Caco-2 (cell line): ENCODE results near the gene ZNF839. TPM values are rescaled to one million over a fixed set of nuclear protein-coding genes. Genes with fewer than 3 reads are reported as not detected.

ENCODE experiments used
- BruUV-seq: library from RNA; stranded (reverse); fragments of 400-500 nt; replicated peaks from 2 replicates; lab custom pipeline; 2021; lab: Mats Ljungman, UMichigan
- CTCF ChIA-PET: fragments of 300-600 bp; sonication (Branson Sonifier 250); formaldehyde crosslinking; loops from one replicate; lab custom pipeline; 2022; ENCODE audit warnings: antibody characterized with exemption; lab: Charles Lee
- POLR2A ChIA-PET: fragments of 300-600 bp; sonication (Branson Sonifier 250); formaldehyde crosslinking; loops from one replicate; lab custom pipeline; 2022; ENCODE audit warnings: antibody characterized with exemption; lab: Charles Lee
- DNase-seq, 2 experiments: peaks; one replicate each; pipeline versions ENCODE4 v3.0.0 to v3.0.0-alpha.2; 2020 to 2022
- H3K27me3 ChIP-seq: replicated peaks from 2 replicates; pipeline ENCODE4 v1.6.0; 2011; ENCODE audit warnings: low read length; ENCODE audit not compliant: control insufficient read depth, insufficient read depth
- H3K36me3 ChIP-seq: 2 replicates; pipeline ENCODE4 v1.5.1; 2011; ENCODE audit warnings: low read length; ENCODE audit not compliant: control insufficient read depth, insufficient read depth
- H3K4me1 ChIP-seq: fragments of 250-450 bp; sonication (Bioruptor Pico); 2 replicates; pipeline ENCODE4 v1.5.1; 2020; ENCODE audit warnings: mild to moderate bottlenecking
- H3K4me3 ChIP-seq: 2 replicates; pipeline ENCODE4 v1.5.1; 2011; ENCODE audit warnings: low read depth, mild to moderate bottlenecking, control low read depth, low read length
- H3K9me3 ChIP-seq: fragments of 250-450 bp; sonication (Bioruptor Pico); 2 replicates; pipeline ENCODE4 v1.5.1; 2020; ENCODE audit warnings: mild to moderate bottlenecking, moderate library complexity
- H3K27ac Mint-ChIP-seq: one replicate; pipeline ENCODE4 v1.8.0; 2022; ENCODE audit warnings: mixed read lengths; ENCODE audit not compliant: unreplicated experiment
- H3K27me3 Mint-ChIP-seq: one replicate; pipeline ENCODE4 v1.8.0; 2022; ENCODE audit warnings: mixed read lengths; ENCODE audit not compliant: insufficient read depth, unreplicated experiment
- H3K36me3 Mint-ChIP-seq: one replicate; pipeline ENCODE4 v1.8.0; 2022; ENCODE audit warnings: mild to moderate bottlenecking, mixed read lengths; ENCODE audit not compliant: insufficient read depth, unreplicated experiment
- H3K4me1 Mint-ChIP-seq: one replicate; pipeline ENCODE4 v1.8.0; 2022; ENCODE audit warnings: low read depth, mixed read lengths; ENCODE audit not compliant: unreplicated experiment
- H3K4me3 Mint-ChIP-seq: one replicate; pipeline ENCODE4 v1.8.0; 2022; ENCODE audit warnings: mild to moderate bottlenecking, moderate library complexity, mixed read lengths; ENCODE audit not compliant: unreplicated experiment
- H3K9me3 Mint-ChIP-seq: one replicate; pipeline ENCODE4 v1.8.0; 2022; ENCODE audit warnings: mixed read lengths; ENCODE audit not compliant: unreplicated experiment
- CTCF ChIP-seq, 2 experiments: fragments of 200-600 bp in 1 of 2; IDR thresholded peaks; 1 replicate in 1 of 2; 2 replicates in 1 of 2; pipeline versions ENCODE4 v1.5.1 to v1.8.0; 2011 to 2022; ENCODE audit warnings: antibody characterized with exemption in 1 of 2, control low read depth in 1 of 2, inconsistent platforms in 1 of 2, low read depth in 1 of 2, low read length in 1 of 2, mild to moderate bottlenecking in 1 of 2, moderate library complexity in 1 of 2; ENCODE audit not compliant: insufficient read depth in 1 of 2, severe bottlenecking in 1 of 2, unreplicated experiment in 1 of 2
- intact Hi-C: fragments of 100-400 bp; cut with micrococcal nuclease; formaldehyde crosslinking; loops from one replicate; pipeline ENCODE4 v1.10.0; 2022; ENCODE audit not compliant: unreplicated experiment
- total RNA-seq: library from RNA; stranded (reverse); gene quantifications from 2 replicates; pipeline ENCODE4 v1.2.3, GENCODE V29; 2022

ZNF839 gene
- total RNA-seq, 1 experiment from 2014 or later = 11.9 TPM

- CTCF ChIA-PET = no interaction called here
- no peaks in the 10 kb centered on the region for H3K36me3 ChIP-seq
- no peaks in the 10 kb centered on the region for H3K9me3 ChIP-seq
- intact Hi-C loops = no loop called here
- no TSS peak for BruUV-seq
- no peaks in the 10 kb centered on the region for H3K9me3 Mint-ChIP-seq
- no peak for TF ChIP-seq CTCF (IDR thresholded peaks at IDR 0.05; ENCODE audit: insufficient read depth in 1 of 2, low read depth in 1 of 2, low read length in 1 of 2, severe bottlenecking in 1 of 2, unreplicated experiment in 1 of 2)
- H3K27me3 Mint-ChIP-seq = no peaks in the 10 kb centered on the region
- H3K4me1 ChIP-seq = no peaks in the 10 kb centered on the region
- no peak overlapping the region for H3K4me3 ChIP-seq
- H3K27ac Mint-ChIP-seq = no peak overlapping the region
- peaks cover 16% of the 10 kb centered on the region for H3K36me3 Mint-ChIP-seq
- POLR2A ChIA-PET = no interaction called here
- H3K4me1 Mint-ChIP-seq = no peaks in the 10 kb centered on the region
- no peak for DNase-seq
- no peak overlapping the region for H3K4me3 Mint-ChIP-seq
- H3K27me3 ChIP-seq = no peaks in the 10 kb centered on the region
Measured at GRCh38 chr14:102360388-102360787, 40.8 kb downstream of the ZNF839 start.

- POLR2A ChIA-PET = interaction anchor here (0.9 kb wide), 1 partner anchor 40 kb away, joined by 3 read pairs; no protein-coding TSS in a partner anchor
- Histone ChIP-seq H3K4me3 (peak overlapping the region; percentile 49), H3K9me3 (no peaks in the 10 kb centered on the region), H3K27me3 (no peaks in the 10 kb centered on the region), H3K36me3 (no peaks in the 10 kb centered on the region), H3K4me1 (no peaks in the 10 kb centered on the region)
- CTCF ChIA-PET = no interaction called here
- TF ChIP-seq CTCF (IDR thresholded peaks at IDR 0.05; ENCODE audit: insufficient read depth in 1 of 2, low read depth in 1 of 2, low read length in 1 of 2, severe bottlenecking in 1 of 2, unreplicated experiment in 1 of 2) = no peak
- intact Hi-C loops = no loop called here
- Mint-ChIP-seq H3K36me3 (peaks cover 13% of the 10 kb centered on the region), H3K4me1 (no peaks in the 10 kb centered on the region), H3K27me3 (no peaks in the 10 kb centered on the region), H3K27ac (peak overlapping the region; percentile 82), H3K4me3 (peak overlapping the region; percentile 91), H3K9me3 (no peaks in the 10 kb centered on the region)
- DNase-seq = no peak
- TSS peak; percentile 81 for BruUV-seq
Measured at GRCh38 chr14:102362084-102362483, 42.5 kb downstream of the ZNF839 start.

- no peak for TF ChIP-seq CTCF (IDR thresholded peaks at IDR 0.05; ENCODE audit: insufficient read depth in 1 of 2, low read depth in 1 of 2, low read length in 1 of 2, severe bottlenecking in 1 of 2, unreplicated experiment in 1 of 2)
- Histone ChIP-seq H3K4me1 (no peaks in the 10 kb centered on the region), H3K27me3 (no peaks in the 10 kb centered on the region), H3K9me3 (no peaks in the 10 kb centered on the region), H3K36me3 (no peaks in the 10 kb centered on the region), H3K4me3 (peak within 1 kb of the TSS; percentile 49)
- peaks cover 12% of the 10 kb centered on the region for H3K36me3 Mint-ChIP-seq
- no peaks in the 10 kb centered on the region for H3K4me1 Mint-ChIP-seq
- no peaks in the 10 kb centered on the region for H3K9me3 Mint-ChIP-seq
- H3K27ac Mint-ChIP-seq = peak within 1 kb of the TSS; percentile 82
- intact Hi-C loops = no loop called here
- DNase-seq = peak; percentile 96
- BruUV-seq = no TSS peak
- peak within 1 kb of the TSS; percentile 91 for H3K4me3 Mint-ChIP-seq
- POLR2A ChIA-PET = interaction anchor here (0.6 to 0.9 kb wide), 3 partner anchors 13 to 277 kb away, joined by 3 to 4 read pairs (median 4); no protein-coding TSS in a partner anchor
- CTCF ChIA-PET = no interaction called here
- H3K27me3 Mint-ChIP-seq = no peaks in the 10 kb centered on the region
Measured at GRCh38 chr14:102362545-102363181, 43.1 kb downstream of the ZNF839 start, which contains the start of the genes CINP and TECPR2. CINP (minus strand) TSS chr14:102362890; CDS start chr14:102362851, 39 bp downstream. TECPR2 (plus strand) TSS chr14:102362941; CDS start chr14:102376722, 13,781 bp downstream.
